Stimulated activated CD8-positive, alpha-beta memory T cell treated with anti-CD3 and anti-CD28 coated beads, Interleukin-15, amount 100 ng/mL, for 4 hours (primary cell): ENCODE measurements around the gene WDR62.
"Not testable (repeated sequence)": the region's sequence is repeated elsewhere in the genome, so short reads cannot be mapped to it uniquely, and the experiment has no call there.

Source experiments
- DNase-seq, 2 donors: peaks; one replicate each; pipeline ENCODE4 v3.0.0-alpha.2; 2020; ENCODE audit warnings: low read depth in 2 of 2

Gene WDR62

GRCh38 chr19:36110487-36111199 is 55.9 kb downstream of the WDR62 start, which contains the start of gene OVOL3:
Gene OVOL3 (plus strand): TSS chr19:36111143. CDS start chr19:36111203, 60 bp downstream.
- DNase-seq: no peak

GRCh38 chr19:36111200-36111539 is 56.5 kb downstream of the WDR62 start:
- DNase-seq: no peak

GRCh38 chr19:36112678-36113077 is 58.0 kb downstream of the WDR62 start:
- no peak for DNase-seq

DNA sequence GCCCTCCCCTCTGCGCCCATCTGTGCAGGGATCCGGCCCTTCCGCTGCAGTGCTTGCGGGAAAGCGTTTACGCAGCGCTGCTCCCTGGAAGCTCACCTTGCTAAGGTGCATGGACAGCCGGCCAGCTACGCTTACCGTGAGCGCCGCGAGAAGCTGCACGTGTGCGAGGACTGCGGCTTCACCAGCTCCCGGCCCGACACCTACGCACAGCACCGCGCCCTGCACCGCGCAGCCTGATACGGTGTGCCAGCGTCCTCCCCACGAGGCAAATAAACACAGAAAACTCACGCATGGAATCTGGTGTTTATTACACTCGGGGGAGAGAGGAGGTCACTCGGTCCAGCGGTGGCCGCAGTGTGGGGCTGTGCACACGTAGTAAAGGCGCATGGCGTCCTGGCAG is 58.7 kb downstream of the WDR62 start:
- no peak for DNase-seq

DNA sequence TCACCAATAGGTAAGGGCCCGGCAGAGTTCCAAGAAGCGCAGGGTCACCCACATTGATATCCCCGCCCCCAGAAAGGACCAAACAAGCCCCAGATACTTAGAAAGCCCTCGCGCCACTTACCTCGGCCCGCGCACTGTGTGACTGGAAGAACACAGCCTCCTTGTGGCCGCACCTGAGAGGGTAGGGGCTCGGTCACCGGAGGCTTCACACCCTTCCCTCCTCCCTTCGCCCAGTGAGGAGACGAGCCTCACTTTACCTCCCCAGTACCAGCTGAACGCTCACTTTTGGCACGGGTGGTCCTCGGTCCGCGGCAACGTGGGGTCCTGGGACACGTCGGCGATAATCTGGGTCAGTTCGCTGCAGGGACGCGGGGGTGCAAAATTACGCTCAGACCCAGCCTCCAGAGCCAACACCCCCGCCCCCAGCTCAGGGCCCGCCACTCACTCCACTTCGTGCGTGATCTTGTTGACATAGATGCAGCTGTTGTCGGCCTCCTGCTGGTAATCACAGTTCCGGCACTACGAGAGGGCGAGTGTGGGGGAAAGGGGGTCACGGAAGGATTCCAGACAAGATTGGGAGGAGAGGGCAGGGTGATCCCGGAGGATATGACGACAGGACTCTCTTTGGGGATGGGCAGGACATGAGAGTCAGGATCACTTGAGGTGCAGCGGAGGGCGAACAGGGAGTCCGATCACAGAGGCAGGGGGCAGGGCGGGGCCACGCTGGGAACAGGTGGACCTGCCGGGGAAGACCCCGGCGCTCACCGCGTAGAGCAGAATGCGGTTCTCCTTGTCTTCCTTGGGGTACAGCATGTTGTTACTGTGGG is 59.4 kb downstream of the WDR62 start:
- peak in 1 of 2 donors; percentile 13 for DNase-seq

DNA sequence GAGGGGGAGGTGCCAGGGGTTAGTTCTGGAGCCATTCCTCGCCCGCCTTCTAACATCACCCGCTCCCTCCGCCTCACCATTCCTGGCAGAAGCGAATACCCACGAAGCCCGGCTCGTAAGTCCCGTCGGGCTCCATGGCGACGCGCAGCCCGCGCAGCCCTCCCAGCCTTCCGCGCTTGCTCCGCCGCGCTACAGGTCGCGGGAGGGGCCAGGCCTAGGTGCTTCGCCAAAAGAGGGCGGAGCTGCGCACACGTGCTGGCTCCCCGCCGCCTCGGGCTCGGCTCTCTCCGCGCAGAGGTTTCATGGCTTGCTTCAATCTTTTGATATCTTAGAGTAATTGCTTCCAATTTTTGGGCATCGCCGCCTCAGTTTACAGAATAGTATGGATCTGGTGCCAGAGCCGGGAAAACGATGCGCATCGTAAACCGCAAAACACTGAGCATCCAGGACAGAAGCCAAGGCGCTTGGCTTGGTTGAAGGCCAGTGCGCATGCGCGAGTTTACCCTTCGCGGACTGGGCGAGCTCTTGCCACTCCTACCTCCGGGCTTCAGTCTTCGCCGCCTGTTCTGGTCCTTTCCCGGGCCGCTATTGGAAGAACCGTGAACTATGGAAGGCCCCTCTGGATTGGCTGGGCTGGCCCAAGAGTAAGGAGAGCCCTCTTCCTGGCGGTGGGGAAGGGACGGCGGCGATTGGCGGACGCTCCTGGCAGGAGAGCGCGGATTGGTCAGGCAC is 60.2 kb downstream of the WDR62 start, which contains the start of gene POLR2I:
Gene POLR2I, minus strand, starts transcription at position 155 of the 732 bp plus-strand sequence. Its CDS starts 19 bp downstream, at position 136.
- DNase-seq: peak; percentile 95 to 99

GRCh38 chr19:36115453-36116343 is 61.0 kb downstream of the WDR62 start, which contains the start of gene TBCB:
Gene TBCB (plus strand): TSS chr19:36115468. CDS start chr19:36115561, 93 bp downstream.
- DNase-seq: peak; percentile 78 to 80

DNA sequence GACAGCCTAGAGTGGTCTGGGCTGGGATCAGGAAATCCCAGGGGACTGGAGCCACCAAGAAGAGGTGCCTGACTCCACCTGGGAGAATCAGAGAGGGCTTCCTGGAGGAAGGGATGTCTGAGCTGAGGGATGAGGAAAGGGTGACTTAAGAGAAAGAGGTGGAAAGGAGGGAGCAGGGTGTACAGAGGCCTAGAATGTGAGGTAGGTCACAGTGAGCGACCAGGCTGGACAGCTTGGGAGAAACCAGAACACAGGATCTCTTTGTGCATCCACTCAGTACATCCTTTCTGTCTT is 61.6 kb downstream of the WDR62 start:
- no peak for DNase-seq

DNA sequence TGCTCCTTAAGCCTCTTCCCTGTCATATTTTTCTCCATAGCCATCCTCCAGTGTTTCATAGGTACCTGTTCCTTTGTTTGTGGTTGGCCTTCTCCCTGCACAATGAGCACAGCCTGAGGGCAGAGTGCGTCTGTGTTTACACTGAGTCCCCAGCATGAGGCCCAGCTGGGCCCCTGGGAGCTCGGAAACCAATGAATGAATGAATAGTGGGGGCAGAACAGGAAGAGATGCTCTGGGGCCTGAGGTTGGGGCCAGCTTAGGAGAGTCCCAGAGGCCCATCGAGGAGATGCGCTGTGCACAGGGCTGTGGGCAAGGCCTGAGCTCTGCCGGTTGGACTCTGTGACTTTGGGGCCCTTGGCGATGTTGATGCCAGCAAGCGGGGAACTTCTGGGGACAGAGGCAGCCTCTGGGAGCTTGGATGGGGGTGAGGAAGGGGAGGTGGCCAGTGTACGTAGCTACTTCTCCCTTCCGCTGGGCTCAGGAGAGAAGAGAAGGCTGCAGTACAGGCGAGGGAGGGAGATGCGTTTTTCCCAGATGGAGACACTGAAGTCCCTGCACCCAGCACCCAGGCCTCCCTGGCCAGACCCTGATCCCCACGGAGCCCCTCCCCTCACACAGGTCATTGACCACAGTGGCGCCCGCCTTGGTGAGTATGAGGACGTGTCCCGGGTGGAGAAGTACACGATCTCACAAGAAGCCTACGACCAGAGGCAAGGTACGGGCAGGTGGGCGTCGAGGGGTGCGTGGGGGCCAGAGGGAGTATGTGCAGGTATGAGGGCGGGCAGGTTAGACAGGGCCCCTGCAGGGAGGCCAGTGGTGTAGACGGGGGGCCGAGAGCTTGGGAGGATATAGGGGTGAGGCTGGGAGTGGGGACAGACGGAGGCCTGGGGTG is 65.6 kb downstream of the WDR62 start:
- DNase-seq: no peak

GRCh38 chr19:36120984-36121358 is 66.3 kb downstream of the WDR62 start:
- DNase-seq: no peak

DNA sequence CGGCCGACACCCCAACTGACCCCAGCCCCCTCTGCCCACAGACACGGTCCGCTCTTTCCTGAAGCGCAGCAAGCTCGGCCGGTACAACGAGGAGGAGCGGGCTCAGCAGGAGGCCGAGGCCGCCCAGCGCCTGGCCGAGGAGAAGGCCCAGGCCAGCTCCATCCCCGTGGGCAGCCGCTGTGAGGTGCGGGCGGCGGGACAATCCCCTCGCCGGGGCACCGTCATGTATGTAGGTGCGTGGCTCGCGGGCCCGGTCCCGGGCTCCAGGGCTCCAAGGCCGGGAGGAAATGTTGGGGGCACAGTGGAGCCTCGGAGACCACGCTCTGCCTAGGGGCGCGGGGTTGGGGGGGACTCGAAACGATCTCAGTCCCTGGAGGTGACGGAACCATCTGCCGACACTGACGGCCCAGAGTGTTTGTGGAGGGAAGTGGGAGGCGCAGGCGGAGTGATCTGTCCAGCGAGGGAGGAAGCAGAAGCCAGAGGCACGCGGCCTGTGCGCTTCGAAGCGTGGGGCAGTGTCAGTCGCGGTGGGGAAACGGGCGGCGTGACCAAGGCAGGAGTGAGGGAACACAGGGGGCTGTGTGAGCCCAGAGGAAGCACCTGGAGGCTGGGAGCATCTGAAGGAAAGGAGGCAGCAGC is 66.9 kb downstream of the WDR62 start:
- DNase-seq: no peak

- DNase-seq: no peak
These were observed 70.9 kb downstream of the WDR62 start for GRCh38 chr19:36125557-36125956.

GRCh38 chr19:36128392-36128736 is 73.7 kb downstream of the WDR62 start:
- no peak for DNase-seq

- DNase-seq: not testable (repeated sequence)
These were observed 76.5 kb downstream of the WDR62 start for GRCh38 chr19:36131221-36131620.

GRCh38 chr19:36134867-36135266 is 80.2 kb downstream of the WDR62 start:
- DNase-seq: not testable (repeated sequence)

DNA sequence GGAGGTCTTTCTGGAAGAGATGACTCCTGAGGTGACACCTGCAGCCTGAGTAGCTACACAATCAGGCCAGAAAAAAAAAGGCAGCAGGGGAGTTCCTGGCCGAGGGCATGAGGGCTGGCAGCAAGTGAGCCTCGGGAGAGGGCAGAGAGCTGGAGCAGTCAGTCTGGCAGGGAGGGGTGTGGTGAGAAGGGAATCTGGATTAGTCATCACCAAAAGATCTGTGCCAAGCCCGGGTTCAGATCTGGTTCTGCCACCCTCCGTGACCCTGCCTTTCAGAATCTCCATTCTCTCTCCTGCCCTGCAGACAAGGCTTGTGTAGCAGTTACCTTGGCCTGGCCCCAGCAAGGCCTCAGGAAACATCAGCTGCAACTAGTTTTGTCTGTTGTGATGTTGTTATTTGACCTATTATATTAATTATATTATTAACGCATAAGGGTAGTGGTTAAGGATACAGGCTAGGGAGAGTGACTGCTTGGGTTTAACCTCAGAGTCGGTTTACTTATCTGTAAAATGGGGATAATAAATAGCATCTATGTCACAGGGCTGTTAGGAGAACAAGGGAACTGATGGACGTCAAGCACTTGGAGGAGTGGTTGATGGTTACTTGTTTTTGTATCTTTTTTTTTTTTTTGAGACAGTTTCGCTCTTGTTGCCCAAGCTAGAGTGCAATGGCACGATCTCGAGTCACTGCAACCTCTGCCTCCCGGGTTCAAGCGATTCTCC is 82.4 kb downstream of the WDR62 start:
- DNase-seq: no peak

GRCh38 chr19:36139120-36139472 is 84.4 kb downstream of the WDR62 start:
- no peak for DNase-seq

DNA sequence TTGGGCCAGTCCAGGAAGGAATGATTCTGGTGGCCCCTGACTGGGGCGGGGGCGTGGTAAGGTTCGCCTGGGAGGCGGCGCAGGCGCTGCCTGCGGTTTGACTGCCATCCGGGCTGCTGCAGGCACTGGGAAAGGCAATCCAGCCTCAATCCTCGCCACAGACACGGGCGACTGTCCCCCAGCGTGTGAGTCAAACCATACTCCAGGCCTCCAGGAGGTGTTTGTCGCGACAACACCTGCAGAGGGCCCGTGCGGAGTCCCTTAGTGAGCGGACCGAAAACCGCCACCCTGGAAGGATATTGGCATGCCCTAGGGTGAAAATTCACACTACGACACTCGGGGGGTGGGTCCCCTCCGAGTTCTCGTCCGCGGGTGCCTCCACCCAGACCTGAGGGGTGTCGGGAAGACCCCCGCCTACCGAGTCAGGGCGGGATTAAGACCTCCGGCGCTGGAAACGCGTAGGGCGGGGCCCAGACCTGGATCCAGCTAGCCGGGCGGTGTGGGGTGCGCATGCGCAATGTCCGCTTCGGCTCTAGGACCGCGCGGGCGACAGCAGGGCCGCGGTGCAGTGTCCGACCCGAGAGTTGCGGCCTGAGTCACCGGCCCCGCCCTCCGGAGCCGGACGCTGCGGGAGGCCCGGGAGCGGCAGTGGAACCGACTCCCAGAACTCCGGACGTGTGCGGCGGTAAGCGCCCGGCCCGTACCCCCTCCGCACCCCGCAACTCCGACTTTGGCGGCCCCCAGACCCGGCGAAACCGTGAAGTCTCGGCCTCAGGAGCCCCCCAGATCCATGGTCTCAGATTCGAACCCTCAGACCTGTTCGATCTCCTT is 85.0 kb downstream of the WDR62 start, which contains the start of gene CAPNS1:
Gene CAPNS1, plus strand, starts transcription at position 594 of the 831 bp plus-strand sequence. CDS start 946 bp downstream, outside the sequence.
- peak; percentile 85 for DNase-seq
